Measurements from ENCODE around the gene DHRSX. TPM values are rescaled to one million over a fixed set of nuclear protein-coding genes. Genes with fewer than 3 reads are reported as not detected.
"Not testable (repeated sequence)": the region's sequence is repeated elsewhere in the genome, so short reads cannot be mapped to it uniquely, and the experiment has no call there.

The DHRSX gene
- total and polyA plus RNA-seq, 3 donors from 2014 or later, result 15.3 to 31.3 (median 29.2) TPM

GRCh38 chrX:2373615-2374014 lies 127.2 kb downstream of the DHRSX start:
- intact Hi-C loops (cut with DNase I; ENCODE audit: low total_unique reads), result no loop called here
- no peak for DNase-seq
- no peaks in the 10 kb centered on the region for H3K36me3 ChIP-seq (ENCODE audit: low read depth, missing control alignments)
- WGBS, 2 donors, result 79 to 80% methylated on average over 8 of the region's 8 CpGs
- no peak overlapping the region for H3K4me3 ChIP-seq
- no peaks in the 10 kb centered on the region for H3K27me3 ChIP-seq
- H3K27ac ChIP-seq, result no peak overlapping the region
- no peak for TF ChIP-seq POLR2A (IDR thresholded peaks at IDR 0.05)
- no peak for TF ChIP-seq CTCF (IDR thresholded peaks at IDR 0.05)
- H3K4me1 ChIP-seq, result no peaks in the 10 kb centered on the region
- no peaks in the 10 kb centered on the region for H3K9me3 ChIP-seq

GRCh38 chrX:2371026-2371711 lies 129.6 kb downstream of the DHRSX start:
- intact Hi-C loops (cut with DNase I; ENCODE audit: low total_unique reads), result no loop called here

GRCh38 chrX:2370456-2370855 lies 130.3 kb downstream of the DHRSX start:
- no peak for DNase-seq
- no peaks in the 10 kb centered on the region for H3K4me1 ChIP-seq
- WGBS, 2 donors, result 71 to 84% methylated on average over 8 of the region's 8 CpGs
- no peak overlapping the region for H3K27ac ChIP-seq
- intact Hi-C loops (cut with DNase I; ENCODE audit: low total_unique reads), result no loop called here
- no peaks in the 10 kb centered on the region for H3K9me3 ChIP-seq
- H3K36me3 ChIP-seq (ENCODE audit: low read depth, missing control alignments), result no peaks in the 10 kb centered on the region
- H3K27me3 ChIP-seq, result no peaks in the 10 kb centered on the region
- TF ChIP-seq POLR2A (IDR thresholded peaks at IDR 0.05) (no peak), CTCF (IDR thresholded peaks at IDR 0.05) (no peak)
- no peak overlapping the region for H3K4me3 ChIP-seq

More at GRCh38 chrX:2371026-2371711, 129.6 kb downstream of the DHRSX start:
- no peak overlapping the region for H3K4me3 ChIP-seq
- DNase-seq, result no peak
- TF ChIP-seq POLR2A (IDR thresholded peaks at IDR 0.05) (no peak), CTCF (IDR thresholded peaks at IDR 0.05) (no peak)
- no peaks in the 10 kb centered on the region for H3K4me1 ChIP-seq
- H3K27me3 ChIP-seq, result no peaks in the 10 kb centered on the region
- H3K27ac ChIP-seq, result no peak overlapping the region
- H3K9me3 ChIP-seq, result no peaks in the 10 kb centered on the region
- no peaks in the 10 kb centered on the region for H3K36me3 ChIP-seq (ENCODE audit: low read depth, missing control alignments)
- 52 to 61% methylated on average over 19 to 20 of the region's 20 CpGs for WGBS, 2 donors

GRCh38 chrX:2369206-2369605 lies 131.6 kb downstream of the DHRSX start:
- Histone ChIP-seq H3K36me3 (ENCODE audit: low read depth, missing control alignments) (no peaks in the 10 kb centered on the region), H3K27me3 (no peaks in the 10 kb centered on the region), H3K4me3 (no peak overlapping the region), H3K9me3 (no peaks in the 10 kb centered on the region), H3K4me1 (no peaks in the 10 kb centered on the region), H3K27ac (no peak overlapping the region)
- intact Hi-C loops (cut with DNase I; ENCODE audit: low total_unique reads), result no loop called here
- no peak for DNase-seq
- no peak for TF ChIP-seq POLR2A (IDR thresholded peaks at IDR 0.05)
- no peak for TF ChIP-seq CTCF (IDR thresholded peaks at IDR 0.05)
- 86 to 91% methylated on average over 5 of the region's 5 CpGs for WGBS, 2 donors

- DNase-seq, result no peak
- TF ChIP-seq CTCF (IDR thresholded peaks at IDR 0.05) (no peak), POLR2A (IDR thresholded peaks at IDR 0.05) (no peak)
- Histone ChIP-seq H3K4me1 (no peaks in the 10 kb centered on the region), H3K9me3 (no peaks in the 10 kb centered on the region), H3K27me3 (no peaks in the 10 kb centered on the region), H3K4me3 (no peak overlapping the region), H3K36me3 (ENCODE audit: low read depth, missing control alignments) (no peaks in the 10 kb centered on the region), H3K27ac (no peak overlapping the region)
- WGBS, 2 donors, result 91 to 94% methylated on average over 9 of the region's 9 CpGs
- intact Hi-C loops (cut with DNase I; ENCODE audit: low total_unique reads), result no loop called here
Observed at GRCh38 chrX:2360731-2361130, 140.0 kb downstream of the DHRSX start.

GRCh38 chrX:2359522-2359921 lies 141.3 kb downstream of the DHRSX start:
- H3K4me3 ChIP-seq; H3K36me3 ChIP-seq (ENCODE audit: low read depth, missing control alignments); H3K27me3 ChIP-seq; H3K4me1 ChIP-seq; intact Hi-C loops (cut with DNase I; ENCODE audit: low total_unique reads); H3K9me3 ChIP-seq; H3K27ac ChIP-seq; DNase-seq: not testable (repeated sequence)
- 92 to 96% methylated on average over 4 of the region's 4 CpGs for WGBS, 2 donors

Data from testis (tissue), 3 donors.